Hematopoietic multipotent progenitor cell treated with erythropoietin and hydrocortisone succinate and interleukin-3 and kit ligand, for 17 days (in vitro differentiated cells): ENCODE data around the gene ANKRD42.
"Not testable (repeated sequence)": the region's sequence is repeated elsewhere in the genome, so short reads cannot be mapped to it uniquely, and the experiment has no call there.

ENCODE experiments used
- DNase-seq: peaks from one replicate; pipeline ENCODE4 v3.0.0-alpha.2; 2015; ENCODE audit warnings: low spot score

The ANKRD42 gene

DNA sequence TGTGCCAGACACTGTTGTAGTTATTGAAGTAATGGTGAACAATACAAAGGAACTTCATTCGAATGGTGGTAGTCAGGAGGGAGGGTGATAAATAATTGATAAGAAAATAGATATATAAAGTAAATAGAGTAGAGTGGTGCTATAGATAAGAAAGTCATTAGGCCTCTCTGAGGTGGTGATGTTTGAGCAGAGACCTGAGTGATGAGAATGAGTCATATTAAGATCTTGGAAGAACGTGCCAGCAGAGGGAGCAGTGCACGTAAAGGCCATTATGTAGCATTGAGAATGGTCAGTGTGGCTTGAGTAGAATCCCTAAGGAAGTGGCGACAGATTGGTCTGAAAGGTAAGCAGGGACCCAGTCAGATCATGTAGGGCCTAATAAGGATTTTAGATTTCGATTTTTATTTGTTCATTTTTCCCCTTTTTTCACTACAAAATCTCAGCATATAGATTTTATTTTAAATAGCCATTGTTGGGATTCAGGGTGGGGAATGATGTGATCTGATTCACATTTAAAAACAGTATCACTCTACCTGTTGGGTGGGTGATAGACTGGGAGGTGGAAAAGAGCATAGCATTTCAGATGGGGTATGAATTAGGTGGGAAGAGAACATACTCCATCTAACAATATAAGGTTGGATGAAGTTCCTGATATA, 47.9 kb downstream of the ANKRD42 start:
- DNase-seq: peak; percentile 64

GRCh38 chr11:83249445-83249844, 55.9 kb downstream of the ANKRD42 start:
- no peak for DNase-seq

GRCh38 chr11:83249972-83250593, 56.6 kb downstream of the ANKRD42 start:
- peak; percentile 60 for DNase-seq

DNA sequence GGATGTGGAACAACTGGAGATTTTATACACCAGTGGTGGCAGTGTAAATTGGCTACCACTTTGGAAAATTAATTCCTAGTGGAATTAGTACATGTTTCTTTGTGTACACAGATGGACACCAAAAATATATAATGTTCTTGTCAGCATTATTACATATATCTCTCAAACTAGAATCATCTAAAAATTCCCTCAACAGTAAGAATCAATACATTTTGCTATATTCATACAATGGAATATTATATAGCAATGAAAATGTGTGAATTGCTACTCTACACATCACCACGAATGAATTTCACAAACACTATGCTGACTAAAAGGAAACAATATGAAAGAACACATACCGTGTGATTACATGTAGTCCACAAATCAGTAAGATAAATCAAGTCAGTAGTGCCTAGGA, 58.8 kb downstream of the ANKRD42 start:
- no peak for DNase-seq

- DNase-seq: no peak
These were observed 59.4 kb downstream of the ANKRD42 start for GRCh38 chr11:83252941-83253340.

DNA sequence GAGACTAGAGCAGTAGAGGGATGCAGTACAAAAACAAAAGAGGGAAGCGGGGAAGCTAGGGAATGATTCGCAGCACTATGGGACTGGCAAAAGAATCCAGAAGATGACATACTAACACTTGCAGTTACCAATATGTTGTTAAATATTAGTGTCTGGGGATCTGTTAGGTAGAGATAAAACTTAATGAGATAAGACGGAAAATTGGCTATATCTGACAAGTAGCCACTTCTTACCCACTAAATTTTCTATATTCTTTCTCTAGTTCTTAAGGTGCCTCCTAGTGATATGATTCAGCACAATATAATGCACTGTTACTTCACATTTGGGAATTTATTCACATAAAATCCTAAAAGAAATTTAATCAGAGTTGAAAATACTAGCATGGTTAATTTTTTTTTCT, 61.9 kb downstream of the ANKRD42 start:
- DNase-seq: no peak

DNA sequence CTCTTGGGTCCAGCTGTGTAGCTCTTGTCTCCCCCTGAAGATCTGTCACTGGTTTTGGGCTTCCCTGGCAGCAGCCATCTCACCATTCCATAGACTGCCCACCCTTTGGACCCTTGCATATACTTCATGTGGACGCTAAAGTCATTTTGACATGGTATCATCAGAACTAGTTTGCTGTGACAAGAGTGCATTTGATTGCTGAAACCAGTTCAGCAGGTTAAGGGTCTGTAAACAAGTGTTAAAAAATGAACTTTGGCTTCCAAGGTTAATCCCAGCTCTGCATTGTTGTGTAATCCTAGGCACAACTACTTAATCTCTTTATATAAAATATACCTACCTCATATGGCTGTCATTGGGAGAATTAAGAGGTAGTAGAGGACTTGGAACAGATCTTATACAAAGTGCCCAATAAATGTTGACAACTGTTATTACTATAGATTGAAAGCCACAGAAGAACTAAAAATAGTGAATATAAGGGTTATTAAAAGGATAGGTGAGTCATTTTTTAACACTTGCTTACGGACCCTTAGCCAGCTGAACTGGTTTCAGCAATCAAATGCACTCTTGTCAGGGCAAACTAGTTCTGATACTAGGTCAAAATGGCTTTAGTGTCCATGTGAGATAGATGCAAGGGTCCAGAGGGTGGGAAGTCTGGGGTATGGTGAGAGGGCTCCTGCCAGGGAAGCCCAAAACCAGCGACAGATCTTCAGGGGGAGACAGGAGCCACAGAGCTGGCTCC, 63.3 kb downstream of the ANKRD42 start:
- DNase-seq: no peak

- DNase-seq: no peak
These were observed 64.3 kb downstream of the ANKRD42 start for GRCh38 chr11:83257761-83258168.

- DNase-seq: no peak
These were observed 66.0 kb downstream of the ANKRD42 start for GRCh38 chr11:83259559-83259958.

- no peak for DNase-seq
These were observed 71.8 kb downstream of the ANKRD42 start for GRCh38 chr11:83265331-83265730.

DNA sequence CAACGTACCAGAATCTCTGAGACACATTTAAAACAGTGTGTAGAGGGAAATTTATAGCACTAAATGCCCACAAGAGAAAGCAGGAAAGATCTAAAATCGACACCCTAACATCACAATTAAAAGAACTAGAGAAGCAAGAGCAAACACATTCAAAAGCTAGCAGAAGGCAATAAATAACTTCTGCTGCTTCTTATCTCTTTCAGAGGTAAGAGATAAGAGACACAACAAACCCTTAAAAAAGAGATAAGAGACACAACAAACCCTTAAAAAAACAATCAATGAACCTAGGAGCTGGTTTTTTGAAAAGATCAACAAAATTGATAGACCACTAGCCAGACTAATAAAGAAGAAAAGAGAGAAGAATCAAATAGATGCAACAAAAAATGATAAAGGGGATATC, 75.6 kb downstream of the ANKRD42 start:
- not testable (repeated sequence) for DNase-seq

GRCh38 chr11:83271734-83272133, 78.2 kb downstream of the ANKRD42 start:
- DNase-seq: not testable (repeated sequence)

DNA sequence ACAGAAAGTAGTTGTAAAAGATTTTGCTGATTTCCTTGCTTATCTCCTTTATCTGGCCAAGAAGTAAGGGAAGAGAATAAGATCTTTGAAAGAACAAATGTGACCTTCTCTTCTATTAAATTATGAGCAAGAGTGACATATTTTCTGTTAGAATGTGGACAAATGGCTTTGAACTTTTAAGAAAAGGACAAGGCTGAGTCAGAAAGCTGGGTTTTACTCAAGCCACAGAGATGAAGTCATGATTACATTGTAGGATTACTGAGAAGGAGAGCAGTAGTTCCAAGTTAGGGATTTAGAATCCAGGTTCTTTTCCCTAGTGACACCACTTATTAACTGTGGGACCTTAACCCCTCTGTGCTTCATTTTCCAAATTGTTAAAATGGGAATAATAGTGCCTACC, 79.1 kb downstream of the ANKRD42 start:
- DNase-seq: no peak

- DNase-seq: no peak
These were observed 82.6 kb downstream of the ANKRD42 start for GRCh38 chr11:83275888-83276641.

GRCh38 chr11:83278351-83278750, 84.8 kb downstream of the ANKRD42 start:
- no peak for DNase-seq

DNA sequence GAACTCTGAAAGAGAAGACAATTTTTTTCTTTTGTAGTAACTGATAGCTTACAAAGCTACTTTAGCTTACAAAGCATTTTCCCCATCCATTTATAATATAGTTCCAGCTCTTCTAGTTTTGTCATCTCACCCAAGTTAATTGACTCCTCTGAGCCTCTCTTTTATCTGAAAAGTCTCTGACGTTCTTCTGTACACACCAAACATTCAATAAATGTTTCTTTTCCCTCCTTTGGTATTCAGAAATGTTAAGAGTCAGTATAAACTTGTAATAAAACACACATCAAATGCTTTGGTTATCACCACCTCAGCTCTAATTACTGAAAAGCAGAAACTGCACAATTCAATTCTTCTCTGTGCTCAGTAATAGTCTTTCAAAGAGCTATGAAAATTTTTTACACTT, 86.7 kb downstream of the ANKRD42 start:
- no peak for DNase-seq

- DNase-seq: no peak
These were observed 88.7 kb downstream of the ANKRD42 start for GRCh38 chr11:83282084-83282716.

DNA sequence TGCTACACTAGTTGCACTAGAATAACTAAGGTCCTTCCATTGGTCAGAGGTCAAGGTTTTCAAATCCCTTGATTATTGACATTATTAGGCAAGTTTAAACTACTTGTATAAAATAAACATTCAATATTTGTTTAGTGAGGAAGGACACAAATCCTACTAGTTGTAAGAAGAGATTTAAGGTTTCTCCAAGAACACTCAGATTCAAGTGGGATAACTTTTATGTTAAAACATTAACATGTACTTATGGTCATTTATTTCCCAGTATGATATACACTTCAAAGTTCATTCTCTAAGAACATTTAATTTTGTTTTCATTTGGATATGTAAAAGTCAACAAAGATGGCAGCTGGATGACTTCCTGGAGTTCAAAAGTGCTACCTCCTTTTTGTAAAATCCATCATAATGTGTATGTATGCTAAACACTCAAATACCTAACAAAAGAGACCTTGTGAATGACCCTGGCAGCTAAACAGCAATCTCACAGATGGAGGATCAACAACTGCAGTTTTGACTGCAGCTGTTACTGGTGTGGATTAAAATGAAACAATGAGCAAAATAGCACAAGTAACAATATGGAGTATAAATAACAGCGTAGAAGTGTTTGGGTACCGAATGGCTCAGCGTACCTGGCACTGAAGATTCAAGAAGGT, 91.1 kb downstream of the ANKRD42 start:
- no peak for DNase-seq

- DNase-seq: peak; percentile 46
These were observed 91.7 kb downstream of the ANKRD42 start for GRCh38 chr11:83285151-83285770.

GRCh38 chr11:83285771-83286528, 92.4 kb downstream of the ANKRD42 start, which contains the start of gene CCDC90B:
Gene CCDC90B, minus strand, starts transcription at chr11:83286367. Its CDS starts 395 bp downstream, at chr11:83285972.
- DNase-seq: peak; percentile 96
